Lower lobe of right lung (tissue), 2 donors: ENCODE results near the gene P2RX2. TPM values are rescaled to one million over a fixed set of nuclear protein-coding genes. Genes with fewer than 3 reads are reported as not detected.
A peak's percentile ranks its signal among the peaks of the same experiment; 100 is the strongest.

Experiments
- ATAC-seq, 2 donors: fragments of 200-7000 bp; cut with Tn5 transposase; one replicate each; pipeline ENCODE4 v1.9.1; 2020 to 2022; ENCODE audit warnings: mild to moderate bottlenecking in 2 of 2, moderate library complexity in 2 of 2
- DNase-seq: peaks from one replicate; pipeline ENCODE4 v3.0.0-alpha.2; 2020
- H3K27ac ChIP-seq: fragments of 200-600 bp; one replicate; pipeline ENCODE4 v1.8.0; 2022
- H3K27me3 ChIP-seq: fragments of 200-600 bp; one replicate; pipeline ENCODE4 v1.8.0; 2022; ENCODE audit warnings: low read depth
- H3K36me3 ChIP-seq: fragments of 200-600 bp; one replicate; pipeline ENCODE4 v1.8.0; 2022; ENCODE audit warnings: mild to moderate bottlenecking
- H3K4me1 ChIP-seq: fragments of 200-600 bp; one replicate; pipeline ENCODE4 v1.8.0; 2022
- H3K4me3 ChIP-seq: fragments of 200-600 bp; one replicate; pipeline ENCODE4 v1.8.0; 2022; ENCODE audit warnings: mild to moderate bottlenecking
- H3K9me3 ChIP-seq: fragments of 200-600 bp; one replicate; pipeline ENCODE4 v1.8.0; 2022
- intact Hi-C: fragments of 100-400 bp; cut with DNase I; formaldehyde crosslinking; loops from one replicate; pipeline ENCODE4 v1.11.0; 2022
- total RNA-seq: library from RNA; stranded (reverse); fragmentation: NEBNext Ultra II Directional; extraction: Animal tissue kit (Norgen Biotek cat#: 25700); gene quantifications from one replicate; pipeline ENCODE4 v1.2.1, GENCODE V29; 2021
- TF ChIP-seq, protein P1 (sequence below): fragments of 200-600 bp; IDR thresholded peaks from one replicate; pipeline ENCODE4 v1.8.0; 2022; ENCODE audit warnings: antibody characterized with exemption, mild to moderate bottlenecking
- donor health status: DM: no; HTN: yes; CAD: no; lungs with severe emphysema.

The P2RX2 gene
- total RNA-seq, 1 donor from 2014 or later: 0.56 TPM

GRCh38 chr12:132608231-132609171 lies 10.1 kb upstream of the P2RX2 start:
- peak in 1 of 2 donors; percentile 20 for ATAC-seq
- H3K9me3 ChIP-seq: no peaks in the 10 kb centered on the region
- H3K4me3 ChIP-seq: no peak overlapping the region
- H3K27me3 ChIP-seq: peaks cover 60% of the 10 kb centered on the region
- peaks cover 13% of the 10 kb centered on the region for H3K4me1 ChIP-seq
- DNase-seq: no peak
- H3K36me3 ChIP-seq: no peaks in the 10 kb centered on the region
- H3K27ac ChIP-seq: no peak overlapping the region
- TF ChIP-seq, protein P1, sequence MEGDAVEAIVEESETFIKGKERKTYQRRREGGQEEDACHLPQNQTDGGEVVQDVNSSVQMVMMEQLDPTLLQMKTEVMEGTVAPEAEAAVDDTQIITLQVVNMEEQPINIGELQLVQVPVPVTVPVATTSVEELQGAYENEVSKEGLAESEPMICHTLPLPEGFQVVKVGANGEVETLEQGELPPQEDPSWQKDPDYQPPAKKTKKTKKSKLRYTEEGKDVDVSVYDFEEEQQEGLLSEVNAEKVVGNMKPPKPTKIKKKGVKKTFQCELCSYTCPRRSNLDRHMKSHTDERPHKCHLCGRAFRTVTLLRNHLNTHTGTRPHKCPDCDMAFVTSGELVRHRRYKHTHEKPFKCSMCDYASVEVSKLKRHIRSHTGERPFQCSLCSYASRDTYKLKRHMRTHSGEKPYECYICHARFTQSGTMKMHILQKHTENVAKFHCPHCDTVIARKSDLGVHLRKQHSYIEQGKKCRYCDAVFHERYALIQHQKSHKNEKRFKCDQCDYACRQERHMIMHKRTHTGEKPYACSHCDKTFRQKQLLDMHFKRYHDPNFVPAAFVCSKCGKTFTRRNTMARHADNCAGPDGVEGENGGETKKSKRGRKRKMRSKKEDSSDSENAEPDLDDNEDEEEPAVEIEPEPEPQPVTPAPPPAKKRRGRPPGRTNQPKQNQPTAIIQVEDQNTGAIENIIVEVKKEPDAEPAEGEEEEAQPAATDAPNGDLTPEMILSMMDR: no peak
- intact Hi-C loops: no loop called here

DNA sequence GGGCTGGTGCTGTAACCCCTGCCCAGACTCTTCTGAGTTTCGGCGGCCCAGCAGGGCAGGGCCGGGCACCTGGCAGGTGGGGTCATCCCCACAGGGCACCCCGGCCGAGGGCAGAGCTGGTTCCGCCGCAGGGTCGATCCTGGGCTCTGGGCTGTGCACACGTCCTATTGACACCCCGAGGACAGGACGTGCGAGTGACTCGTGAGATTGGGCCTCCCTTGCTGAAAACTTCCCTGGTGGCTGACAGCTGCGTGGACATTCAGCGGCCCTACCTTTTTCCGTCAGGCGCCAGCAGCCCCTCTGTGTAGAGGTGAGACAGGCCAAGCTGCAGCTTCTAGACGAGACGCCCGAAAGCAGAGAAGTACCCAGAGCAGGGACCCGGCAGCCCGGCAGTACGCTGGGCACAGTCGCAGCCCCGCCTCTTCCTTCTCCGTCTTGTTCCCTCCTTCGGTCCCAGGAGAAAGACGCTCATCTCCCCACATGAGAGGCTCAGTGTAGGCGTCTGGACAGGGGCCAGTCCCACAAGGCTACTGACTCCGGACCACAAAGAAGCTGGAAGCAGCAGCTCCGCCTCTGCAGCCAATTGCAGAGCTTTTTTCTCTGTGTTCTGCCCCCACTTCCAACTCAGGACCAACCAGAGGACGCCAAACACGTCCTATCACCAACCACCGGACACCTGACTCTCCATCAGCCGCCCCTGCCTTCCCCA lies 8.4 kb upstream of the P2RX2 start, which contains the start of gene LRCOL1:
Gene LRCOL1, minus strand, starts transcription at position 532 of the 709 bp plus-strand sequence. CDS start 4,331 bp downstream, outside the sequence.
- intact Hi-C loops: no loop called here
- Histone ChIP-seq H3K4me1 (peaks cover 9% of the 10 kb centered on the region), H3K4me3 (peak within 1 kb of the TSS; percentile 36), H3K36me3 (no peaks in the 10 kb centered on the region), H3K27ac (no peak within 1 kb of the TSS), H3K9me3 (no peaks in the 10 kb centered on the region), H3K27me3 (peaks cover 43% of the 10 kb centered on the region)
- ATAC-seq: peak; percentile 66 to 70
- TF ChIP-seq, protein P1: no peak
- peak; percentile 76 for DNase-seq

DNA sequence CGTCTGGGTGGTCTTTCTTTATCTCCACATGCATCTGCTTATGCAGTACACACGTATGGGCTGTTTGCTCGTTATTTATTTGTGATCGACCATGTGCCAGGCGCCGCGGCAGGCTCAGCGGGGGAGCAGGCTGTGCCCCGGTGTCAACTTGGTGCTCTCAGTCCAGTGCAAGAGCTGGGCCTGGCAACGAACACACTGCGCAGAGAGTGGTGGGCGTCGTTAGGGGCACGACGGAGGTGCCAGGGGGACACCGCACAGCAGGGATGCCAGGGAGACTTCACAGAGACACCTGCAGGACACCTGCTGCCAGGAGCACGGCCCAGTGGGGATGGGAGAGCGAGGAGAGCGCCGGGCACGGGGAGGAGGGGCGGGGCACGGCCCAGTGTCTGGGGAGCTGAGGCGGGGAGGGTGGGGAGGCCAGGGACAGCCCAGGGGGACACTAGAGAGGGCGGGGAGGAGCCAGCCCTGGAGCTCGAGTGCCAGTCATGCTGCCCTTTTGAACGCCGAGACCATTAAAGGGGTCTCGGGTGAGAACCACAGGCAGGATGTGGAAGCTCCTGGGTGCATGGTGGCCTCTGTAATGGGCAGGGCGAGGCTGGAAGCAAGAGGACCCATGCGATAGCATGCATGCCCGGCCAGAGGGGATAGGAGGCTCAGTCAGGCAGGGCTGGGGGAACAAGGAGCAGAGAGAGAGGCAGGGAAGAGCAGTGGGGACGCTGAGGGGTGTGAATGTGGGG lies 7.5 kb upstream of the P2RX2 start:
- TF ChIP-seq, protein P1: no peak
- Histone ChIP-seq H3K27me3 (peaks cover 47% of the 10 kb centered on the region), H3K9me3 (no peaks in the 10 kb centered on the region), H3K4me3 (no peak overlapping the region), H3K4me1 (peaks cover 9% of the 10 kb centered on the region), H3K27ac (no peak overlapping the region), H3K36me3 (no peaks in the 10 kb centered on the region)
- intact Hi-C loops: no loop called here
- no peak for DNase-seq
- ATAC-seq: no peak

- intact Hi-C loops: no loop called here
- peaks cover 50% of the 10 kb centered on the region for H3K27me3 ChIP-seq
Observed at GRCh38 chr12:132611620-132612019, 7.0 kb upstream of the P2RX2 start.

More at GRCh38 chr12:132611620-132612019, 7.0 kb upstream of the P2RX2 start:
- peaks cover 4% of the 10 kb centered on the region for H3K9me3 ChIP-seq
- no peak for ATAC-seq
- TF ChIP-seq, protein P1: no peak
- DNase-seq: no peak
- no peak overlapping the region for H3K27ac ChIP-seq
- H3K4me3 ChIP-seq: no peak overlapping the region
- H3K4me1 ChIP-seq: peaks cover 9% of the 10 kb centered on the region
- no peaks in the 10 kb centered on the region for H3K36me3 ChIP-seq
